ENCODE data around the gene CFAP61.

The CFAP61 gene

DNA sequence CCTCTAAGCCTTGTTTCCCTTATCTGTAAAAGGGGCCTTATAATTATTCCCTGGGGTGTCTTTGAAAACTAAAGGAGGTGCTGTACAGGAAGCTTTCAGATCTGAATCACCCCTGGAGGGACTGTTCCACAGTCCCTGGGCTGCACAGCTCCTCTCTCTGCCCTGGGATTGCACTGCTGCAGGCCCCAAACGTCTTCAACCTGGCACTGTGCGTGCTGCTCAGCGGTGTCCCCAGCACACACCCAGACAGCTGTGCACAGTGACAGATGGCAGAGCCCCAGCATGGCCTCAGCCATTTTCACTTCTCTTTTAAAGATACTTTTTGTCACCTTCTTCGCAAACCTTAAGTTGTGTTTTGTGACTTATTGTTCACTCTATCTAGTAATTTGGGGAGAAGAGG is 264.9 kb downstream of the CFAP61 start:
- in situ Hi-C loops (cut with MboI; ENCODE audit: low sequenced_read_pairs, unreplicated experiment) = no loop called here
- no peak for DNase-seq (ENCODE audit: low spot score)
- TF ChIP-seq, protein P1, sequence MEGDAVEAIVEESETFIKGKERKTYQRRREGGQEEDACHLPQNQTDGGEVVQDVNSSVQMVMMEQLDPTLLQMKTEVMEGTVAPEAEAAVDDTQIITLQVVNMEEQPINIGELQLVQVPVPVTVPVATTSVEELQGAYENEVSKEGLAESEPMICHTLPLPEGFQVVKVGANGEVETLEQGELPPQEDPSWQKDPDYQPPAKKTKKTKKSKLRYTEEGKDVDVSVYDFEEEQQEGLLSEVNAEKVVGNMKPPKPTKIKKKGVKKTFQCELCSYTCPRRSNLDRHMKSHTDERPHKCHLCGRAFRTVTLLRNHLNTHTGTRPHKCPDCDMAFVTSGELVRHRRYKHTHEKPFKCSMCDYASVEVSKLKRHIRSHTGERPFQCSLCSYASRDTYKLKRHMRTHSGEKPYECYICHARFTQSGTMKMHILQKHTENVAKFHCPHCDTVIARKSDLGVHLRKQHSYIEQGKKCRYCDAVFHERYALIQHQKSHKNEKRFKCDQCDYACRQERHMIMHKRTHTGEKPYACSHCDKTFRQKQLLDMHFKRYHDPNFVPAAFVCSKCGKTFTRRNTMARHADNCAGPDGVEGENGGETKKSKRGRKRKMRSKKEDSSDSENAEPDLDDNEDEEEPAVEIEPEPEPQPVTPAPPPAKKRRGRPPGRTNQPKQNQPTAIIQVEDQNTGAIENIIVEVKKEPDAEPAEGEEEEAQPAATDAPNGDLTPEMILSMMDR (IDR thresholded peaks at IDR 0.05; ENCODE audit: borderline replicate concordance, control extremely low read depth, extremely low read depth, insufficient read depth, missing control alignments) = no peak

DNA sequence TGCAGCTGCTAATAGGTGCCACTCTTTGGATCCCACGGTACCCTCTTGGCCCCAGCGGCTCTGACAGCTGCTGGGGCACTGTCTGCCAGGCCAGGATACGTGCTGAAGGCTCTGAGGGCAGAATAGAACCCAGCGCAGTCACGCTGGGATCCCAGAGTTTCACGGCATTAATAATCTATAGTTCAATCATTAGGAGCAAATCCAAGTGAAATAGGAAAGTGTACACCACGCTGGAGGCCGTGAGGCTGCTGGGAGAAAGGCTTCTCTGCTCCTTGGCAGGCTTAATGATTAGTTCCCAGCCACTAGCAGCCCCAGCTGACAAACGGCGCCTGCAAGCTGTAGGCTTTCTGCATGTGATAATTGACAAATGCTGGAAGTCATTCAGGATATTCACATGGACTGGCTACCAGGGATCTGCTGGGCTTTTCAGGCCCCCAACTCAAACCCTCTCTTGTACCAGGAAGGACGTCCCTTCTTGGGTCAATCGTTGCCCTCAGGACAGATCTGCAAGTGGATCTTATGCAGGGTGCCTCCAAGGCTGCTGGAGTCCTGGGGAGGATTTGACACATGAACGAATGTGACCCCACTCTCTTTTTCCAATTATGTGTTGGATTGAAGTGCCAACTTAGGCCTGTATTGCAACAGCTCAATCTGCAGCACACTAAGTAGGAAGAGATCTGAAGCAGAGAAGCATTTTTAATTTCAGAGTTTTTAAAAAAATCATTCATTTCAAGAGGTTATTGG is 265.5 kb downstream of the CFAP61 start:
- in situ Hi-C loops (cut with MboI; ENCODE audit: low sequenced_read_pairs, unreplicated experiment) = no loop called here
- TF ChIP-seq, protein P1 (IDR thresholded peaks at IDR 0.05; ENCODE audit: borderline replicate concordance, control extremely low read depth, extremely low read depth, insufficient read depth, missing control alignments) = no peak
- DNase-seq (ENCODE audit: low spot score) = no peak

DNA sequence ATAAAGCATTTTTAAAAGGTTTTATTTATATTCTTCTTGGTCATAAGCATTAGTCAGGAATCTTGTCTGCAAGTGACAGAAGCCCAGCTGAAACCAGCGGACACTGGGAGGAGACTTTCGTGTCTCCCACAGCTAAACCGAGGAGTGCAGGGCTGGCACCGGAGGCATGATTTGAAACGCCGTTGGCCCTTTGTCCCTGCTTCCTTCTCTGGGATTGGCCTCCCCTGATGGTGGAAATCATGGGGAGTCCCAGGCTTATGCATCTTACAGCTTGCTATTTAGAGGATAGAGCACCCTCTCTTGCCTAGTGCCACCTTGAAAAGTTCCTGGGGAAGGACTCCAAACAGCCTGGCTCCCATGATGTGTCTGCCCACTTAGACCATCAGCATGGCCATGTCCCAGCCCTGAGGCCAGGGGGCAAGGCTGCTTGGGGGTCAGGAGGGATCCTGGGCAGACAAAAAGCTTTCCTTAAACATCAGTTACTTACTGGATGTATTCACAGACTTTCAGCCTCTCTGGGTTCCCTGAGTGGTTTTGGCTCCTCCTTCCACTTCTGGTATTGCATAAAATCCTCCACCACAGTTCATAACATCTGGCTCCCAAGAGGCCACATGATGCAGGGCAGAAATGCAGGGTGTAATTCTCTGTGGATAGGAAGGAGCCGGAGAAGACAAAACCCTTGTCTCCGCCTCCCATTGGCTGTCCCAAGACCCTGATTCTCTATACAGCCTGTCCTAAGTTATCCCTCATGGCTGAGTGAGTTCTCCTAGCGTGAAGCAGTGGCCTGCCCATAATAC is 266.2 kb downstream of the CFAP61 start:
- in situ Hi-C loops (cut with MboI; ENCODE audit: low sequenced_read_pairs, unreplicated experiment) = no loop called here
- DNase-seq (ENCODE audit: low spot score) = no peak
- TF ChIP-seq, protein P1 (IDR thresholded peaks at IDR 0.05; ENCODE audit: borderline replicate concordance, control extremely low read depth, extremely low read depth, insufficient read depth, missing control alignments) = no peak

DNA sequence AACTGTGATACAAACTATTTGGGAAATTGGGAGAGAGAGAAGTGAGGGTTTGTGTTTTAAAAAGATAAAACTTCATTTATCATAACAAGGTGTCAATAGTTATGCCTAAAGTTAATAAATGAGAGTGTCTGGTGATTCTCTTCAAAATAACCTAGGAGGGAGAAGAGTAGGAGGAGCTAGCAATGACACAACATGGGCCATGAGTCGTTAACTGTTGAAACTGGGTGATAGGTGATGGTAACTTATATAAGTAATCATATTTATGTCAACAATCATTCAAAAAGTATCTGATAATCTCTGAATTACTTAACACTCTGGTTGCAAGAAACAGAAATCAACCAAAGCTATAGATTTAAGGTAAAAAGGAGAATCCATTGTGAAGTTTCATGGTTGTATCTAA is 268.8 kb downstream of the CFAP61 start:
- TF ChIP-seq, protein P1 (IDR thresholded peaks at IDR 0.05; ENCODE audit: borderline replicate concordance, control extremely low read depth, extremely low read depth, insufficient read depth, missing control alignments) = no peak
- no peak for DNase-seq (ENCODE audit: low spot score)
- in situ Hi-C loops (cut with MboI; ENCODE audit: low sequenced_read_pairs, unreplicated experiment) = no loop called here

DNA sequence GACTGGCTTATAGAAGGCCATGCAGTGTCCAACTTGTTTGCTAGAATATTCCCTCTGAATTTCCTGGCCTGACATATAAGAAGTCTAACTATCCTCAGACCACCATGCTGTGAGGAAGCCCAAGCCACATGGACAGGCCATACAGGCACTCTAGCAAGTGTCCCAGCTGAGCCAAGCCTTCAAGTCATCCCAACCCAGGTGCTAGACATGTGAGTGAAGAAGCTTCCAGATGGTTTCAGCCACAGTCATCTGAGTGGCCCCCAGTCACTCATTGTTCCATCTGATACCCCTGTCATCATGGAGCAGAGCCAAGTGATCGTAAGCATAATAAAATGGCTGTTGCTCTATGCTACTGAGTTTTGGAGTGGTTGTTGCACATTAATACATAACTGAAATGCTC is 269.6 kb downstream of the CFAP61 start:
- DNase-seq (ENCODE audit: low spot score) = no peak
- TF ChIP-seq, protein P1 (IDR thresholded peaks at IDR 0.05; ENCODE audit: borderline replicate concordance, control extremely low read depth, extremely low read depth, insufficient read depth, missing control alignments) = no peak
- in situ Hi-C loops (cut with MboI; ENCODE audit: low sequenced_read_pairs, unreplicated experiment) = no loop called here

DNA sequence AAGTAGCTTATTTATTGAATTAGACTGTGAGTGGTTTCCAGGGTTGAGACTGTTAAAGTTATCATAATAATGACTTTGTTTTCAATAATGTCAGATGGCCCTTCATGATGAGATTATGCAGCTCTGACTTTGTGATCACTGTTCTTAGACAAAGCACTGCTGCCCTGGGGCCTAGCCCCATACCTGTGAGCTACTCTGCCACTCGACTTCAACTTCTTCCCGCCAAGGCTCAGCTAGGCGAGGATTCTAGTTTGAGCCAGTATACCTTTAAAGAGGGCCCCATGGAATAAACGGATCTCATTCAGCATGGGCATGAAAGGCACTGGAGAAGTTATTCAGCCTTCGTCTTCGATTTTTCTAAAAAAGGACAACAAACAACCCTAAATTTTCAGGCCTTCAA is 270.6 kb downstream of the CFAP61 start:
- TF ChIP-seq, protein P1 (IDR thresholded peaks at IDR 0.05; ENCODE audit: borderline replicate concordance, control extremely low read depth, extremely low read depth, insufficient read depth, missing control alignments) = no peak
- in situ Hi-C loops (cut with MboI; ENCODE audit: low sequenced_read_pairs, unreplicated experiment) = no loop called here
- no peak for DNase-seq (ENCODE audit: low spot score)
